B cell (primary cell): ENCODE results near the gene VPS39. TPM values are rescaled to one million over a fixed set of nuclear protein-coding genes. Genes with fewer than 3 reads are reported as not detected.

ENCODE experiments used
- ATAC-seq: fragments of 200-7000 bp; cut with Tn5 transposase; one replicate; pipeline ENCODE4 v1.10.0; 2021; ENCODE audit warnings: low read depth, mild to moderate bottlenecking, moderate number of reproducible peaks, moderate library complexity
- CTCF ChIA-PET: fragments of 350-600 bp; sonication (Branson Sonifier 250); formaldehyde crosslinking; loops from one replicate; lab custom pipeline; 2021; ENCODE audit warnings: antibody characterized with exemption, inconsistent platforms; lab: Charles Lee
- POLR2A ChIA-PET: fragments of 350-600 bp; sonication (Branson Sonifier 250); formaldehyde crosslinking; loops from one replicate; lab custom pipeline; 2021; ENCODE audit warnings: antibody characterized with exemption; lab: Charles Lee
- DNase-seq: peaks from one replicate; pipeline ENCODE4 v3.0.0; 2013
- H2AFZ ChIP-seq: 2 replicates; pipeline ENCODE4 v1.6.1; 2012; ENCODE audit warnings: mild to moderate bottlenecking, low read depth, low read length; ENCODE audit not compliant: insufficient read depth, poor library complexity, severe bottlenecking
- H3K27ac ChIP-seq, 2 donors: 1 replicate in 1 of 2; 2 replicates in 1 of 2; pipeline ENCODE4 v1.5.1; 2012 to 2013; ENCODE audit warnings: low read length in 2 of 2, mild to moderate bottlenecking in 2 of 2, moderate library complexity in 1 of 2
- H3K27me3 ChIP-seq, 4 experiments: fragments of 200-600 bp in 1 of 4; sonication (generic) in 1 of 4; replicated peaks in 1 of 4; 1 replicate in 2 of 4; 2 replicates in 2 of 4; pipeline versions ENCODE4 v1.6.1 to v1.7.0; 2013 to 2016; ENCODE audit warnings: low read length in 3 of 4, mild to moderate bottlenecking in 2 of 4, mixed read lengths in 1 of 4, moderate library complexity in 1 of 4; ENCODE audit not compliant: insufficient read depth in 4 of 4, control insufficient read depth in 3 of 4; ENCODE audit errors: control extremely low read depth in 1 of 4
- H3K36me3 ChIP-seq, 2 experiments: replicated peaks in 1 of 2; 1 replicate in 1 of 2; 2 replicates in 1 of 2; pipeline versions ENCODE4 v1.6.1 to v1.7.1; 2013; ENCODE audit warnings: low read length in 1 of 2; ENCODE audit not compliant: insufficient read depth in 2 of 2, control insufficient read depth in 1 of 2; ENCODE audit errors: control extremely low read depth in 1 of 2, extremely low read depth in 1 of 2
- H3K4me1 ChIP-seq, 2 donors: fragments of 200-600 bp in 1 of 2; sonication (generic) in 1 of 2; 1 replicate in 1 of 2; 2 replicates in 1 of 2; pipeline versions ENCODE4 v1.5.1 to v1.6.1; 2013 to 2017; ENCODE audit warnings: low read length in 2 of 2; ENCODE audit not compliant: control insufficient read depth in 2 of 2, insufficient read depth in 2 of 2
- H3K4me2 ChIP-seq: replicated peaks from 2 replicates; pipeline ENCODE3; 2012; ENCODE audit warnings: mild to moderate bottlenecking, low read depth, low read length; ENCODE audit not compliant: poor library complexity, severe bottlenecking
- H3K4me3 ChIP-seq, 5 experiments: fragments of 200-600 bp in 1 of 5; sonication (generic) in 1 of 5; 1 replicate in 3 of 5; 2 replicates in 2 of 5; pipeline versions ENCODE4 v1.5.1 to v1.7.0; 2011 to 2016; ENCODE audit warnings: low read length in 4 of 5, mild to moderate bottlenecking in 4 of 5, low read depth in 2 of 5, control low read depth in 1 of 5, moderate library complexity in 1 of 5; ENCODE audit not compliant: insufficient read depth in 1 of 5; ENCODE audit errors: control extremely low read depth in 1 of 5, extremely low read depth in 1 of 5
- H3K79me2 ChIP-seq: fragments of 200-600 bp; sonication (generic); one replicate; pipeline ENCODE4 v1.6.0; 2016; ENCODE audit warnings: low read length; ENCODE audit not compliant: control insufficient read depth, insufficient read depth
- H3K9ac ChIP-seq: fragments of 200-600 bp; sonication (generic); 2 replicates; pipeline ENCODE4 v1.6.1; 2017; ENCODE audit warnings: mild to moderate bottlenecking, low read length, moderate library complexity
- H3K9me3 ChIP-seq, 3 donors: one replicate each; pipeline versions ENCODE4 v1.6.1 to v1.7.1; 2013; ENCODE audit warnings: low read length in 2 of 3; ENCODE audit not compliant: control insufficient read depth in 2 of 3, insufficient read depth in 1 of 3; ENCODE audit errors: control extremely low read depth in 1 of 3
- H4K20me1 ChIP-seq: 2 replicates; pipeline ENCODE4 v1.6.0; 2012; ENCODE audit warnings: mild to moderate bottlenecking, low read length; ENCODE audit not compliant: insufficient read depth, control insufficient read depth, poor library complexity, severe bottlenecking
- H3K27ac Mint-ChIP-seq: one replicate; pipeline ENCODE4 v1.8.0; 2021; ENCODE audit warnings: mixed read lengths
- H3K27me3 Mint-ChIP-seq: one replicate; pipeline ENCODE4 v1.8.0; 2021; ENCODE audit warnings: mixed read lengths
- H3K4me1 Mint-ChIP-seq: one replicate; pipeline ENCODE4 v1.8.0; 2021; ENCODE audit warnings: mixed read lengths
- H3K4me3 Mint-ChIP-seq: one replicate; pipeline ENCODE4 v1.8.0; 2021; ENCODE audit warnings: mixed read lengths
- H3K9me3 Mint-ChIP-seq: one replicate; pipeline ENCODE4 v1.8.0; 2022; ENCODE audit warnings: mixed read lengths; ENCODE audit not compliant: insufficient read depth
- CTCF ChIP-seq: fragments of 200-600 bp; IDR thresholded peaks from one replicate; pipeline ENCODE4 v1.8.0; 2022; ENCODE audit warnings: antibody characterized with exemption, mild to moderate bottlenecking
- EZH2 ChIP-seq: IDR thresholded peaks from 2 replicates; pipeline ENCODE4 v1.6.1; 2012; ENCODE audit warnings: borderline replicate concordance, low read depth, mild to moderate bottlenecking, moderate library complexity, low read length; ENCODE audit not compliant: insufficient read depth, poor library complexity, severe bottlenecking
- WGBS: methylation state at CpG from one replicate; pipeline ENCODE4 v1.1.5; 2013; ENCODE audit warnings: missing lambda C conversion rate; ENCODE audit not compliant: insufficient coverage; 5-methylcytosine and 5-hydroxymethylcytosine counted together
- intact Hi-C: fragments of 100-400 bp; cut with micrococcal nuclease; formaldehyde crosslinking; loops from one replicate; pipeline ENCODE4 v1.10.0; 2022
- polyA plus RNA-seq: library from polyadenylated mRNA; depleted of rRNA; stranded (reverse); fragments of >200 nt; gene quantifications from 2 replicates; pipeline ENCODE4 v1.2.3, GENCODE V29; 2012
- total RNA-seq, 2 donors: library from RNA; stranded (reverse); fragments of 120-200 nt in 1 of 2; gene quantifications; 1 replicate in 1 of 2; 2 replicates in 1 of 2; pipeline versions ENCODE4 v1.2.3 to v1.2.4, GENCODE V29; 2013 to 2022

VPS39 gene
- total and polyA plus RNA-seq, 2 donors (not counting 1 experiment from before 2014, with no cell fraction given): 82.8 to 145 TPM

GRCh38 chr15:42190370-42190769 lies 17.7 kb downstream of the VPS39 start:
- H3K4me2 ChIP-seq: no peak overlapping the region
- no peak overlapping the region for H3K27ac Mint-ChIP-seq
- peaks cover 21 to 61% of the 10 kb centered on the region in 2 experiments for H3K36me3 ChIP-seq
- no peak for ATAC-seq
- no peak for DNase-seq
- H3K4me3 ChIP-seq: no peak overlapping the region
- H3K4me3 Mint-ChIP-seq: no peak overlapping the region
- H3K27ac ChIP-seq: no peak overlapping the region
- no peaks in the 10 kb centered on the region for H3K27me3 ChIP-seq
- H3K27me3 Mint-ChIP-seq: no peaks in the 10 kb centered on the region
- CTCF ChIA-PET: interaction anchor here (0.8 kb wide), 1 partner anchor 9 kb away, joined by 3 read pairs; no protein-coding TSS in a partner anchor
- H3K79me2 ChIP-seq: peaks cover 5% of the 10 kb centered on the region
- intact Hi-C loops: no loop called here
- TF ChIP-seq EZH2 (no peak), CTCF (no peak)
- H3K4me1 ChIP-seq: peaks cover 0 to 8% of the 10 kb centered on the region in 2 donors
- H3K9ac ChIP-seq: no peak overlapping the region
- H4K20me1 ChIP-seq: peaks cover 5% of the 10 kb centered on the region
- no peaks in the 10 kb centered on the region for H3K9me3 ChIP-seq
- H3K4me1 Mint-ChIP-seq: peaks cover 18% of the 10 kb centered on the region
- H2AFZ ChIP-seq: no peak overlapping the region
- 100% methylated on average over 2 of the region's 2 CpGs for WGBS
- POLR2A ChIA-PET: no interaction called here
- H3K9me3 Mint-ChIP-seq: no peaks in the 10 kb centered on the region

GRCh38 chr15:42185801-42186200 lies 22.3 kb downstream of the VPS39 start:
- ATAC-seq: no peak

More at GRCh38 chr15:42185801-42186200, 22.3 kb downstream of the VPS39 start:
- Histone ChIP-seq H3K27ac (no peak overlapping the region), H3K79me2 (no peaks in the 10 kb centered on the region), H4K20me1 (no peaks in the 10 kb centered on the region), H3K9me3 (no peaks in the 10 kb centered on the region), H3K4me3 (no peak overlapping the region), H3K4me2 (no peak overlapping the region), H3K36me3 (peaks cover 26 to 85% of the 10 kb centered on the region in 2 experiments), H3K9ac (no peak overlapping the region), H3K4me1 (peaks cover 0 to 4% of the 10 kb centered on the region in 2 donors), H2AFZ (no peak overlapping the region), H3K27me3 (no peaks in the 10 kb centered on the region)
- intact Hi-C loops: no loop called here
- CTCF ChIA-PET: no interaction called here
- POLR2A ChIA-PET: no interaction called here
- TF ChIP-seq EZH2 (no peak), CTCF (no peak)
- Mint-ChIP-seq H3K4me3 (no peak overlapping the region), H3K4me1 (peaks cover 7% of the 10 kb centered on the region), H3K27me3 (no peaks in the 10 kb centered on the region), H3K9me3 (no peaks in the 10 kb centered on the region), H3K27ac (no peak overlapping the region)
- WGBS: 100% methylated on average over 1 of the region's 1 CpG
- no peak for DNase-seq
